HG03103 (cell line): Measurements from ENCODE around the gene C5orf47.
A peak's percentile ranks its signal among the peaks of the same experiment; 100 is the strongest.

Experiments used
- ATAC-seq: cut with Tn5 transposase; IDR thresholded peaks from one replicate; pipeline ENCODE4 v1.9.1; 2021; ENCODE audit warnings: low read depth; ENCODE audit not compliant: unreplicated experiment

C5orf47 gene

GRCh38 chr5:174022384-174023095, 33.6 kb downstream of the C5orf47 start:
- no peak for ATAC-seq

- ATAC-seq: no peak
These were observed 41.3 kb downstream of the C5orf47 start for GRCh38 chr5:174030286-174030685.

- no peak for ATAC-seq
These were observed 55.7 kb downstream of the C5orf47 start for GRCh38 chr5:174044466-174045254.

GRCh38 chr5:174045470-174046025, 56.6 kb downstream of the C5orf47 start, which contains the start of gene NSG2:
Gene NSG2, plus strand, starts transcription at chr5:174045706. Its CDS starts 1,050 bp downstream, at chr5:174046756.
- ATAC-seq: peak; percentile 96

GRCh38 chr5:174046558-174046957, 57.6 kb downstream of the C5orf47 start:
- ATAC-seq: no peak

- ATAC-seq: no peak
These were observed 58.6 kb downstream of the C5orf47 start for GRCh38 chr5:174047472-174048099.

GRCh38 chr5:174052636-174053035, 63.7 kb downstream of the C5orf47 start:
- ATAC-seq: no peak

GRCh38 chr5:174053905-174054304, 64.9 kb downstream of the C5orf47 start:
- ATAC-seq: no peak
